ENCODE results near the gene ECHDC3. TPM values are rescaled to one million over a fixed set of nuclear protein-coding genes. Genes with fewer than 3 reads are reported as not detected.
"Not testable (repeated sequence)": the region's sequence is repeated elsewhere in the genome, so short reads cannot be mapped to it uniquely, and the experiment has no call there.

ECHDC3 gene
- total RNA-seq, 2 donors from 2014 or later = 1.3 to 2.0 TPM

DNA sequence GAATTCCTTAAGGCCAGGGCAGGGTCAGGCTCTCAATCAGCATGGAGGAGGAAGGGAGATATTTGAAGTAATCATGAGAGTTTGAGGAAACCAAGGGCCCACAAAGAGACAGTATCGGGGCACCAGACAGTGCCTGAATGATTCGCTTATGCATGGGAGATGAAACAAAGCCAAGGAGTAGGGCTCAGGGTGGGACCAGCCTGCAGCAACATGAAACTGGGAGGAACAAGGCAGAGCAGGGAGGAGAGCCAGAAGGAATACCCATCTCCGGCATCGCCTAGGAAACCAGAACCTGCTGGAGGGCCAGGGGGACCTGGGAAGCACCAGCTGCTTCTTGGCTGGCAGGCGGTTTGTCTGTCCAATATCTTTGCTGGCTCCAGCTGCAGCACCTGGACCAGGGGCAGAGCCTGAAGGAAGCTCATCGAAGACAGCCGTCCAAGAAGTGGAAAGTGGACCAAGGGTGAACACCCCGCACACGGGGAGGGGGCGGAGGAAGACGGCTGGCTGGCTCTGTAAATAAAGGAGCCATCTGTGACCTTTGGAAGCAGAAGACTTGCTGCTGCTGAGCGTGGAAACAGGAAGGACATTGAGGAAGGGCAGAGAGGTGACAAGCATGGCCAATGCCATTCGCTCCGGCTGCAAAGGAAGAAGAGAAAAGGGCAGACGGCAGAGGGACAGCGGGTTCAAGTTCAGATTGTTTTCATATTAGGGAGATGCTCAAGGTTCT, 34.4 kb upstream of the ECHDC3 start:
- DNase-seq (ENCODE audit: low spot score) (no peak), ATAC-seq (no peak)
- H3K36me3 Mint-ChIP-seq = no peaks in the 10 kb centered on the region
- H3K9me3 Mint-ChIP-seq = no peaks in the 10 kb centered on the region
- H3K27ac Mint-ChIP-seq = no peak overlapping the region
- no peak overlapping the region for H3K4me3 Mint-ChIP-seq
- H3K4me1 Mint-ChIP-seq (ENCODE audit: low read depth in 2 of 2) = peaks cover 9% of the 10 kb centered on the region in 2 donors
- H3K27me3 Mint-ChIP-seq = peaks cover 19 to 33% of the 10 kb centered on the region in 2 donors

DNA sequence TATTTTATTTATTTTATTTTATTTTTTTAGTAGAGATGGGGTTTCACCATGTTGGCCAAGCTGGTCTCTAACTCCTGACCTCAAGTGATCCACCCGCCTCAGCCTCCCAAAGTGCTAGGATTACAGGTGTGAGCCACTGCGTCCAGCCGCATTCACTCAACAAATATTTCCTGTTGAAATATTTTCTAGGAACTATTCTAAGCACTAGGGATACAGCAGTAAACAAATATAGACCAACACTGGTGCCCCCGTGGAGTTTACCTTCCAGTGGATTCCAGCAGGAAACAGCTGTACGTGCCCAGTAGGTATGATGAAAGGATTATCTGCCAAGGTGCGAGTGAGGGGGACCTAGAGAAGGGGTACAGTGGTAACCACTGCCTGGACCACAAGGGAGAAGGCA, 33.4 kb upstream of the ECHDC3 start:
- not testable (repeated sequence) for H3K27ac Mint-ChIP-seq; H3K4me3 Mint-ChIP-seq; H3K4me1 Mint-ChIP-seq (ENCODE audit: low read depth in 2 of 2); ATAC-seq; H3K9me3 Mint-ChIP-seq; H3K36me3 Mint-ChIP-seq; DNase-seq (ENCODE audit: low spot score)
- H3K27me3 Mint-ChIP-seq = peaks cover 21 to 32% of the 10 kb centered on the region in 2 donors

- peaks cover 2 to 14% of the 10 kb centered on the region in 2 donors for H3K27me3 Mint-ChIP-seq
- no peak overlapping the region for H3K27ac Mint-ChIP-seq
- DNase-seq (ENCODE audit: low spot score) (no peak), ATAC-seq (no peak)
- peaks cover 9 to 11% of the 10 kb centered on the region in 2 donors for H3K4me1 Mint-ChIP-seq (ENCODE audit: low read depth in 2 of 2)
- no peak overlapping the region for H3K4me3 Mint-ChIP-seq
- no peaks in the 10 kb centered on the region for H3K36me3 Mint-ChIP-seq
- H3K9me3 Mint-ChIP-seq = peaks cover 4% of the 10 kb centered on the region
Observed at GRCh38 chr10:11712744-11713143, 29.4 kb upstream of the ECHDC3 start.

DNA sequence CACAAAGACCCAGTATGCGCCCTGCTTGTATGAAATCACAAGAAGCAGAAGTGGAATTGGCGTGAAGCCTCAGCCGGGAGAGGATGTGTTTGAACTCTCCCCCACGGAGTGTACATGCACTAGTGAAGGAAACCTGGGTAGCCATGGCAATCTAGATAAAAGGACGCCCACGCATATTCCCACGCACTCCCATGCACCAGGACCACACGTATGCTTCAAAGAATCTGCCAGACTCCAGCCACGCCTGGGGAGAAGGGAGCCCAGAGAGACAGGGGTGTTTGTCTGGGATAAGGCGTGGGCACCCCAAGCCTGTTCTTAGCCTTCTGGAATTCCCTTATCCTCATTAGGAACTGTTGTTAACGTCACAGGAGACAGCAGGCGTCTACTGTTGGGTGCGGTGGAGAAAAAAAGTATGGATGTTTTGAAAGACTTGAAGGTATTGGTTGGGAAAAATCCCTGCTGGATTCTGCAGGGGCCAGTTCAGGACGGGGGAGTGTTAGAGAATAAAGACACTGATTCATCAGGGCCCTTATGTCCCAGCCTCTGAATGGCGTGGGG, 28.9 kb upstream of the ECHDC3 start:
- Mint-ChIP-seq H3K4me3 (no peak overlapping the region), H3K27me3 (peaks cover 0 to 9% of the 10 kb centered on the region in 2 donors), H3K36me3 (no peaks in the 10 kb centered on the region), H3K9me3 (peaks cover 4% of the 10 kb centered on the region), H3K27ac (no peak overlapping the region), H3K4me1 (ENCODE audit: low read depth in 2 of 2) (peaks cover 9 to 11% of the 10 kb centered on the region in 2 donors)
- ATAC-seq = no peak
- DNase-seq (ENCODE audit: low spot score) = no peak

GRCh38 chr10:11713963-11714362, 28.2 kb upstream of the ECHDC3 start:
- no peaks in the 10 kb centered on the region for H3K36me3 Mint-ChIP-seq
- H3K4me3 Mint-ChIP-seq = no peak overlapping the region
- H3K9me3 Mint-ChIP-seq = peaks cover 4% of the 10 kb centered on the region
- no peak overlapping the region for H3K27ac Mint-ChIP-seq
- ATAC-seq = no peak
- DNase-seq (ENCODE audit: low spot score) = no peak
- H3K4me1 Mint-ChIP-seq (ENCODE audit: low read depth in 2 of 2) = peaks cover 9 to 11% of the 10 kb centered on the region in 2 donors
- H3K27me3 Mint-ChIP-seq = peaks cover 0 to 11% of the 10 kb centered on the region in 2 donors

- H3K27me3 Mint-ChIP-seq = peaks cover 0 to 10% of the 10 kb centered on the region in 2 donors
- H3K4me3 Mint-ChIP-seq = no peak overlapping the region
Observed at GRCh38 chr10:11714750-11715365, 27.3 kb upstream of the ECHDC3 start.

DNA sequence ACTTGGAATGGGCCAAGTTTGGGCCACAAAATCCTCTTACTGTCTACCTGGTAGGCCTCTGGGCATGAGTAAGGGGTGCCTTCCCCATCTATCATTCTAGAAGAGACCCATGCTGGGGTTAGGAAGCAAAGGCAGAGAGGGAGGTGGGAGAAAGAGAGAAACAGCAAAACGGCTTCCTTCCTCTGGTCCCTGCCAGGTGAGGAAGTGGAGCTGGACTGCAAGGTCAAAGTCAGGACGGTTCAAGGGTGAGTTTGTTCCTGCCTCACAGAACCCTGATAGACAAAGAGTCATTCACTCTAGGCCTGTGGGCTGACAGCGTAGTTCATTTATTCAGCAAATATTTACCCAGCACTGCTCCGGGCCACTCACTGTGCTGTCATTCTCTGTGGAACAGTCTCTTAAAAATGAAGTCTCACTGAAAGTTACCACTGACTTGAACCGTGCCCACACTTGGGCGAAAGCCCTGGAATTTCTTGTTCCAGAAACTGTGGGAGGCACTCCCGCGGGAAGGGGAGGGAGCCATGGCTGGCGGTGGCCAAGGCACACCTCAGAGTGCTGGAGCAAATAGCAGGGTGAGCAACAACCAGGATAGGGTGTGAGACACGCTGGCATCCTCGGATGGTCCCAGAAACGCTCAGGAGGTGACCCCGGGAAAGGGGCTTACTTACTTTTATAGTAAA, 26.2 kb upstream of the ECHDC3 start:
- Mint-ChIP-seq H3K4me1 (ENCODE audit: low read depth in 2 of 2) (peaks cover 1 to 3% of the 10 kb centered on the region in 2 donors), H3K27me3 (peaks cover 11% of the 10 kb centered on the region in 2 donors), H3K27ac (no peak overlapping the region), H3K9me3 (peaks cover 4% of the 10 kb centered on the region), H3K4me3 (no peak overlapping the region), H3K36me3 (no peaks in the 10 kb centered on the region)
- DNase-seq (ENCODE audit: low spot score) (no peak), ATAC-seq (no peak)

More at GRCh38 chr10:11714750-11715365, 27.3 kb upstream of the ECHDC3 start:
- Mint-ChIP-seq H3K9me3 (peaks cover 4% of the 10 kb centered on the region), H3K4me1 (ENCODE audit: low read depth in 2 of 2) (peaks cover 9 to 11% of the 10 kb centered on the region in 2 donors), H3K36me3 (no peaks in the 10 kb centered on the region), H3K27ac (no peak overlapping the region)
- DNase-seq (ENCODE audit: low spot score) (no peak), ATAC-seq (no peak)

GRCh38 chr10:11716686-11717085, 25.5 kb upstream of the ECHDC3 start:
- peaks cover 14 to 18% of the 10 kb centered on the region in 2 donors for H3K27me3 Mint-ChIP-seq
- no peak for DNase-seq (ENCODE audit: low spot score)
- no peak overlapping the region for H3K4me3 Mint-ChIP-seq

GRCh38 chr10:11719496-11720259, 22.5 kb upstream of the ECHDC3 start:
- no peak for DNase-seq (ENCODE audit: low spot score)
- H3K27me3 Mint-ChIP-seq = peaks cover 9 to 27% of the 10 kb centered on the region in 2 donors
- no peak for ATAC-seq
- no peak overlapping the region for H3K27ac Mint-ChIP-seq
- no peaks in the 10 kb centered on the region for H3K4me1 Mint-ChIP-seq (ENCODE audit: low read depth in 2 of 2)
- peaks cover 4% of the 10 kb centered on the region for H3K9me3 Mint-ChIP-seq
- no peaks in the 10 kb centered on the region for H3K36me3 Mint-ChIP-seq
- no peak overlapping the region for H3K4me3 Mint-ChIP-seq

More at GRCh38 chr10:11716686-11717085, 25.5 kb upstream of the ECHDC3 start:
- no peak for ATAC-seq
- H3K36me3 Mint-ChIP-seq = no peaks in the 10 kb centered on the region
- peaks cover 0 to 2% of the 10 kb centered on the region in 2 donors for H3K4me1 Mint-ChIP-seq (ENCODE audit: low read depth in 2 of 2)
- peaks cover 4% of the 10 kb centered on the region for H3K9me3 Mint-ChIP-seq
- no peak overlapping the region for H3K27ac Mint-ChIP-seq

DNA sequence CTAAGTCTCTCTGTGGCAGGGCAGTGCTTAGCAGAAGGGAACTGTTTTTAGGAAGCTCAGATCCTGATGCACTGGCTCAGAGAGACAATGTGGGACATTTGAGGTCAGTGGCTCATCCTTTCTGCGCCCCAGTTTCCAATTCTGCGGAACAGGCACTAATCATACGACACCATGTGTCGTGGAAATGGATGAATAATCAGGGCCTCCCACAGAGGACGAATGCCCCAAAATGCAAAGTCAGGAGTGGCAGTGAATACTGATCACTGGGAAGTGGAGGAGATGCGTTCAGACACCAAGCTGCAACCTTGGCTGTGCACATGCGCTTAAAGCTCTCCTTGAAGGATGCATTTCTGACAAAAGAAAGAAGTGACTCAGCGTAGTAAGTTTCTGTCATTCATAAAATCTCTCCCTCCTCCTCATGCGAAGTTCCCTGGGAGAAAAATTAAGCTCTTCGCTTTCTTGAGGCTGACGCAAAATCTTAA, 21.9 kb upstream of the ECHDC3 start:
- H3K27me3 Mint-ChIP-seq = peaks cover 12 to 32% of the 10 kb centered on the region in 2 donors
- no peak for ATAC-seq

GRCh38 chr10:11721806-11722205, 20.4 kb upstream of the ECHDC3 start:
- H3K27me3 Mint-ChIP-seq = peaks cover 13 to 47% of the 10 kb centered on the region in 2 donors
- no peak overlapping the region for H3K4me3 Mint-ChIP-seq
- ATAC-seq (no peak), DNase-seq (ENCODE audit: low spot score) (no peak)
- H3K27ac Mint-ChIP-seq = no peak overlapping the region
- peaks cover 2% of the 10 kb centered on the region for H3K9me3 Mint-ChIP-seq
- H3K4me1 Mint-ChIP-seq (ENCODE audit: low read depth in 2 of 2) = peaks cover 5% of the 10 kb centered on the region in 2 donors
- no peaks in the 10 kb centered on the region for H3K36me3 Mint-ChIP-seq

More for the DNA sequence above, 21.9 kb upstream of the ECHDC3 start:
- no peaks in the 10 kb centered on the region for H3K36me3 Mint-ChIP-seq
- H3K9me3 Mint-ChIP-seq = peaks cover 4% of the 10 kb centered on the region
- H3K4me1 Mint-ChIP-seq (ENCODE audit: low read depth in 2 of 2) = peaks cover 3 to 4% of the 10 kb centered on the region in 2 donors
- no peak for DNase-seq (ENCODE audit: low spot score)
- no peak overlapping the region for H3K4me3 Mint-ChIP-seq
- H3K27ac Mint-ChIP-seq = no peak overlapping the region

GRCh38 chr10:11723359-11723758, 18.8 kb upstream of the ECHDC3 start:
- H3K27ac Mint-ChIP-seq = no peak overlapping the region
- H3K27me3 Mint-ChIP-seq = peaks cover 13 to 47% of the 10 kb centered on the region in 2 donors
- H3K36me3 Mint-ChIP-seq = no peaks in the 10 kb centered on the region
- no peak for ATAC-seq
- H3K9me3 Mint-ChIP-seq = no peaks in the 10 kb centered on the region
- H3K4me3 Mint-ChIP-seq = no peak overlapping the region
- no peak for DNase-seq (ENCODE audit: low spot score)
- H3K4me1 Mint-ChIP-seq (ENCODE audit: low read depth in 2 of 2) = peaks cover 5% of the 10 kb centered on the region in 2 donors
